LoVo (cell line): ENCODE measurements around the gene SERGEF.

ENCODE experiments used
- DNase-seq: peaks from one replicate; pipeline ENCODE4 v3.0.0-alpha.2; 2016; ENCODE audit warnings: low spot score

The SERGEF gene

GRCh38 chr11:17861036-17861755 is 151.7 kb downstream of the SERGEF start:
- DNase-seq, result no peak

GRCh38 chr11:17859552-17859951 is 153.3 kb downstream of the SERGEF start:
- no peak for DNase-seq

- DNase-seq, result no peak
Measured at GRCh38 chr11:17855531-17856290, 157.1 kb downstream of the SERGEF start.

GRCh38 chr11:17853280-17853679 is 159.6 kb downstream of the SERGEF start:
- no peak for DNase-seq

GRCh38 chr11:17852246-17852645 is 160.6 kb downstream of the SERGEF start:
- DNase-seq, result no peak

- no peak for DNase-seq
Measured at GRCh38 chr11:17851697-17852096, 161.2 kb downstream of the SERGEF start.

- DNase-seq, result no peak
Measured at GRCh38 chr11:17850336-17850735, 162.5 kb downstream of the SERGEF start.

GRCh38 chr11:17848715-17849114 is 164.1 kb downstream of the SERGEF start:
- DNase-seq, result no peak

- DNase-seq, result no peak
Measured at GRCh38 chr11:17846852-17847453, 165.9 kb downstream of the SERGEF start.

- DNase-seq, result no peak
Measured at GRCh38 chr11:17845431-17845881, 167.4 kb downstream of the SERGEF start.

- no peak for DNase-seq
Measured at GRCh38 chr11:17840101-17840548, 172.7 kb downstream of the SERGEF start.

- DNase-seq, result no peak
Measured at GRCh38 chr11:17839450-17839849, 173.4 kb downstream of the SERGEF start.

- DNase-seq, result no peak
Measured at GRCh38 chr11:17838102-17838501, 174.7 kb downstream of the SERGEF start.

GRCh38 chr11:17831883-17832282 is 181.0 kb downstream of the SERGEF start:
- DNase-seq, result no peak

GRCh38 chr11:17831228-17831627 is 181.6 kb downstream of the SERGEF start:
- DNase-seq, result no peak

- no peak for DNase-seq
Measured at GRCh38 chr11:17828311-17828751, 184.5 kb downstream of the SERGEF start.

- DNase-seq, result no peak
Measured at GRCh38 chr11:17827006-17827405, 185.8 kb downstream of the SERGEF start.

GRCh38 chr11:17822401-17822781 is 190.5 kb downstream of the SERGEF start:
- DNase-seq, result no peak

- no peak for DNase-seq
Measured at GRCh38 chr11:17821648-17822400, 191.0 kb downstream of the SERGEF start.

GRCh38 chr11:17816232-17816931 is 196.5 kb downstream of the SERGEF start:
- DNase-seq, result no peak

GRCh38 chr11:17814546-17814945 is 198.3 kb downstream of the SERGEF start:
- no peak for DNase-seq
